Peyer's patch (tissue), 4 donors: ENCODE data around the gene LAS1L.

Experiments used
- POLR2A ChIP-seq, 2 donors: fragments of 450-650 bp; IDR thresholded peaks; one replicate each; pipeline ENCODE4 v1.5.1; 2017; ENCODE audit warnings: antibody characterized with exemption in 2 of 2, mild to moderate bottlenecking in 2 of 2, moderate library complexity in 2 of 2
- TF ChIP-seq, protein P1 (sequence below), 6 experiments: fragments of 450-650 bp in 4 of 6; fragments of 200-600 bp in 2 of 6; sonication (generic) in 1 of 6; IDR thresholded peaks; one replicate each; pipeline ENCODE4 v1.5.1; 2017 to 2019; ENCODE audit warnings: antibody characterized with exemption in 6 of 6, mild to moderate bottlenecking in 3 of 6, moderate library complexity in 1 of 6

DNA sequence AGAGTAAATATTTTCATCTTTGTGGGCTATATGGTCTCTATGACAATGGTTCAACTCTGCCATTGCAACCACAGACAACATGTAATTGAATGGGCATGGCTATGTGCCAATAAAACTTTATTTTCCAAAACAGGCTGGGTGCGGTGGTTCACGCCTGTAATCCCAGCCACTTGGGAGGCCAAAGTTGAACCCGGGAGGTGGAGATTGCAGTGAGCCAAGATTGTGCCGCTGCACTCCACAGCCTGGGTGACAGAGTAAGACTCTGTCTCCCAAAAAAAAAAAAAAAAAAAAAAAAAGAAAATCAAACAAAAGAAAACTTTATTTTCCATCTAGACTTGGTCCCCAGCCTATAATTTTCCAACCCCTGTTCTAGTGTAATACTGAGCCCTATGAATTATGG, 38.4 kb upstream of the LAS1L start:
- TF ChIP-seq, protein P1, sequence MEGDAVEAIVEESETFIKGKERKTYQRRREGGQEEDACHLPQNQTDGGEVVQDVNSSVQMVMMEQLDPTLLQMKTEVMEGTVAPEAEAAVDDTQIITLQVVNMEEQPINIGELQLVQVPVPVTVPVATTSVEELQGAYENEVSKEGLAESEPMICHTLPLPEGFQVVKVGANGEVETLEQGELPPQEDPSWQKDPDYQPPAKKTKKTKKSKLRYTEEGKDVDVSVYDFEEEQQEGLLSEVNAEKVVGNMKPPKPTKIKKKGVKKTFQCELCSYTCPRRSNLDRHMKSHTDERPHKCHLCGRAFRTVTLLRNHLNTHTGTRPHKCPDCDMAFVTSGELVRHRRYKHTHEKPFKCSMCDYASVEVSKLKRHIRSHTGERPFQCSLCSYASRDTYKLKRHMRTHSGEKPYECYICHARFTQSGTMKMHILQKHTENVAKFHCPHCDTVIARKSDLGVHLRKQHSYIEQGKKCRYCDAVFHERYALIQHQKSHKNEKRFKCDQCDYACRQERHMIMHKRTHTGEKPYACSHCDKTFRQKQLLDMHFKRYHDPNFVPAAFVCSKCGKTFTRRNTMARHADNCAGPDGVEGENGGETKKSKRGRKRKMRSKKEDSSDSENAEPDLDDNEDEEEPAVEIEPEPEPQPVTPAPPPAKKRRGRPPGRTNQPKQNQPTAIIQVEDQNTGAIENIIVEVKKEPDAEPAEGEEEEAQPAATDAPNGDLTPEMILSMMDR (IDR thresholded peaks at IDR 0.05) = no peak
- no peak for TF ChIP-seq POLR2A (IDR thresholded peaks at IDR 0.05)
